KMS-11 (cell line): Measurements from ENCODE around the gene VSNL1.

ENCODE experiments used
- H2AFZ ChIP-seq: fragments of 200-600 bp; sonication (generic); 2 replicates; pipeline ENCODE4 v1.6.1; 2016; ENCODE audit warnings: antibody characterized with exemption, mixed run types, low read depth
- H3K27ac ChIP-seq: fragments of 200-600 bp; sonication (generic); 2 replicates; pipeline ENCODE4 v1.6.1; 2016; ENCODE audit warnings: mild to moderate bottlenecking, mixed run types
- H3K27me3 ChIP-seq: fragments of 200-600 bp; sonication (generic); 2 replicates; pipeline ENCODE4 v1.6.1; 2017; ENCODE audit warnings: mild to moderate bottlenecking, low read depth, mixed run types, moderate library complexity; ENCODE audit not compliant: insufficient read depth
- H3K36me3 ChIP-seq: fragments of 200-600 bp; sonication (generic); 2 replicates; pipeline ENCODE4 v1.6.1; 2017; ENCODE audit warnings: mild to moderate bottlenecking, mixed run types; ENCODE audit not compliant: insufficient read depth
- H3K4me1 ChIP-seq: fragments of 200-600 bp; sonication (generic); 2 replicates; pipeline ENCODE4 v1.6.1; 2016; ENCODE audit warnings: mild to moderate bottlenecking, low read depth, mixed run types; ENCODE audit not compliant: poor library complexity, severe bottlenecking
- H3K4me2 ChIP-seq: fragments of 200-600 bp; sonication (generic); 2 replicates; pipeline ENCODE4 v1.7.0; 2016; ENCODE audit warnings: mild to moderate bottlenecking, mixed run types
- H3K4me3 ChIP-seq: fragments of 200-600 bp; sonication (generic); IDR thresholded peaks from 2 replicates; pipeline ENCODE4 v1.6.1; 2017; ENCODE audit warnings: low read depth, low read length, mixed read lengths; ENCODE audit not compliant: insufficient read depth
- H3K79me2 ChIP-seq: fragments of 200-600 bp; sonication (generic); 2 replicates; pipeline ENCODE4 v1.6.1; 2016; ENCODE audit warnings: low read depth, mixed run types; ENCODE audit not compliant: insufficient read depth
- H3K9ac ChIP-seq: fragments of 200-600 bp; sonication (generic); 2 replicates; pipeline ENCODE4 v1.6.1; 2016; ENCODE audit warnings: mild to moderate bottlenecking, mixed run types
- H4K20me1 ChIP-seq: fragments of 200-600 bp; sonication (generic); 2 replicates; pipeline ENCODE4 v1.6.1; 2016; ENCODE audit warnings: mild to moderate bottlenecking, mixed run types; ENCODE audit not compliant: insufficient read depth
- TF ChIP-seq, protein P1 (sequence below): fragments of 200-600 bp; sonication (generic); conservative IDR thresholded peaks from 2 replicates; pipeline ENCODE4 v1.6.1; 2017; ENCODE audit warnings: low read depth, mild to moderate bottlenecking, antibody characterized with exemption, low read length, moderate library complexity, mixed read lengths

The VSNL1 gene

DNA sequence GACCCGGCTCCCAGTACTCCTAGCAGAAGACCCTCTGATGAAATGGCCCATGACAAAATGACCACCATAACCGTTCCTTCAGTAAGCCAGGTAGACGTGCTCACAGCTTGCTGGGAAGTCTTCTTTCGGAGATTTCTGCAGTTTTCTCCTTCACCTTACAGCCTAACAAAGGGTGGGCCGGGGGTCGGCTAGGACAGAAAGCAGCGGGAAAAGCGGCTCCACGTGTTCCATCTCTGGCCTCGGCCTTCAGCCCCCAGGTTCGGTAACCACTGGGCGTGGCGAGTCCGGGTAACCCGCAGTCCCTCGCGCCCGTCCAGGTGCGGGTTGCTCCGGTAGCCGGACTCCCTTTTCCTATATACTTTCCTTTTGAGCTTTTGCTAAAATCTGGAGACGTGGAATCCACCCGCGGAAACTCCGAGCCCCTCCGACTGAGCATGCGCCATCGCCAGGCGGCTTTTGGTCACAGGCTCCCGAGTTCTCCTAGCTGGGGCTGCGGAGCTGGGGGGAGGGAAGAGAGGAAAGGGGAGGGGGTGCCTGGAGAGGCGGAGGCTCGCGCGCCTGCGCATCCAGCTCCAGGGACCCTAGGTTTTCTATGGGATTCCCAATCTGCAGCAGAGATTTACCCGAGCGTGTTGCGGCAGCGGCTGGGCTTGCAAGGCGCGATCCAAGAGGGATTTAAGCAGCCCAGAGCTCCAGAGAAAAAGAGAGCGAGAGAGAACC is at the start of gene VSNL1:
VSNL1 (plus strand) TSS at position 604 of the 720 bp plus-strand sequence. CDS start 51,379 bp downstream, outside the sequence.
- Histone ChIP-seq H3K27me3 (no peaks in the 10 kb centered on the region), H3K9ac (no peak within 1 kb of the TSS), H3K4me2 (peak within 1 kb of the TSS; percentile 36; the same call in 1 of the 2 replicates), H2AFZ (peak within 1 kb of the TSS; percentile 52), H4K20me1 (no peaks in the 10 kb centered on the region), H3K79me2 (no peaks in the 10 kb centered on the region), H3K4me3 (no peak within 1 kb of the TSS), H3K4me1 (peaks cover 6% of the 10 kb centered on the region), H3K27ac (no peak within 1 kb of the TSS), H3K36me3 (no peaks in the 10 kb centered on the region)
- TF ChIP-seq, protein P1, sequence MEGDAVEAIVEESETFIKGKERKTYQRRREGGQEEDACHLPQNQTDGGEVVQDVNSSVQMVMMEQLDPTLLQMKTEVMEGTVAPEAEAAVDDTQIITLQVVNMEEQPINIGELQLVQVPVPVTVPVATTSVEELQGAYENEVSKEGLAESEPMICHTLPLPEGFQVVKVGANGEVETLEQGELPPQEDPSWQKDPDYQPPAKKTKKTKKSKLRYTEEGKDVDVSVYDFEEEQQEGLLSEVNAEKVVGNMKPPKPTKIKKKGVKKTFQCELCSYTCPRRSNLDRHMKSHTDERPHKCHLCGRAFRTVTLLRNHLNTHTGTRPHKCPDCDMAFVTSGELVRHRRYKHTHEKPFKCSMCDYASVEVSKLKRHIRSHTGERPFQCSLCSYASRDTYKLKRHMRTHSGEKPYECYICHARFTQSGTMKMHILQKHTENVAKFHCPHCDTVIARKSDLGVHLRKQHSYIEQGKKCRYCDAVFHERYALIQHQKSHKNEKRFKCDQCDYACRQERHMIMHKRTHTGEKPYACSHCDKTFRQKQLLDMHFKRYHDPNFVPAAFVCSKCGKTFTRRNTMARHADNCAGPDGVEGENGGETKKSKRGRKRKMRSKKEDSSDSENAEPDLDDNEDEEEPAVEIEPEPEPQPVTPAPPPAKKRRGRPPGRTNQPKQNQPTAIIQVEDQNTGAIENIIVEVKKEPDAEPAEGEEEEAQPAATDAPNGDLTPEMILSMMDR, result no peak

DNA sequence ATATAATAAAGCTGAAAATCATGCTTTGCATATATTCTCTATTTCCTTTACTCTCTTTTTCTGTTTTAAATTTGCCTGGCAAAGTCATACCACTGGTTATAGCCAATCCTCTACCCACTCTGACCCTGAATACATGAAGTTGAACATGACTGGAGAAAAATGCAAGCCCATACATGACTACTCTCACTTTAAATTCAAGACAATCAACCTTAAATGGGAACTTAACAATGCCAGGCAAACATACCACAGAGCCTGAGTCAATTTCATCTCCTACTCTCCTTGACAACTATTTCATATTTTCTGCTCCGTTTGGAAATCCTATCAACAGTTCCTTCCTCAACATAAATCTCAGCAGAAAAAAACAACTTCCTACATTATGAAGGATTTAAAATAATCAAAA is 44.9 kb upstream of the VSNL1 start:
- Histone ChIP-seq H3K27me3 (no peaks in the 10 kb centered on the region), H3K4me2 (no peak overlapping the region)

DNA sequence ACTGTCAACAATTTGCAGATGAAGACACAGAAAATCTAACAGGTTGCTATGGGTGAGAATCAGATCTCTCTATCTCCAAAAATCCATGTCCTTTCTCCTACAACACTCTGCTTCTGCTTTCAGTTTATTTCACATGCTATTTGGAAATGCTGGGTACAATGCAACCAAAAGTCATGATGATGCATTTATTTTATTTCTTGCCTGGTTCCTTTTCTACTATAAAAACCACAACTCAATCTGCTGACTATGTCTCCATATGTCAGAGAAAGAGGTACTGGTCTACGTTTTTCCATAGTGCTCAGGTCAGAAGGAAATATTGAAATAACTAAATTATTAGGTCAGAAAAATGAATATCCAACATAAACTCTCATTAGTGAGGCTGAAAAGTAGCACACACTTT is 42.8 kb upstream of the VSNL1 start:
- Histone ChIP-seq H3K27ac (no peak overlapping the region), H4K20me1 (no peaks in the 10 kb centered on the region), H3K4me2 (no peak overlapping the region), H3K36me3 (no peaks in the 10 kb centered on the region), H3K4me3 (no peak overlapping the region), H2AFZ (no peak overlapping the region), H3K9ac (no peak overlapping the region), H3K79me2 (no peaks in the 10 kb centered on the region), H3K4me1 (no peaks in the 10 kb centered on the region), H3K27me3 (no peaks in the 10 kb centered on the region)
- TF ChIP-seq, protein P1, result no peak

More for the DNA sequence above, 44.9 kb upstream of the VSNL1 start:
- Histone ChIP-seq H4K20me1 (no peaks in the 10 kb centered on the region), H3K4me3 (no peak overlapping the region), H3K79me2 (no peaks in the 10 kb centered on the region), H3K9ac (no peak overlapping the region), H3K27ac (no peak overlapping the region), H3K36me3 (no peaks in the 10 kb centered on the region), H3K4me1 (no peaks in the 10 kb centered on the region), H2AFZ (no peak overlapping the region)
- TF ChIP-seq, protein P1, result no peak

DNA sequence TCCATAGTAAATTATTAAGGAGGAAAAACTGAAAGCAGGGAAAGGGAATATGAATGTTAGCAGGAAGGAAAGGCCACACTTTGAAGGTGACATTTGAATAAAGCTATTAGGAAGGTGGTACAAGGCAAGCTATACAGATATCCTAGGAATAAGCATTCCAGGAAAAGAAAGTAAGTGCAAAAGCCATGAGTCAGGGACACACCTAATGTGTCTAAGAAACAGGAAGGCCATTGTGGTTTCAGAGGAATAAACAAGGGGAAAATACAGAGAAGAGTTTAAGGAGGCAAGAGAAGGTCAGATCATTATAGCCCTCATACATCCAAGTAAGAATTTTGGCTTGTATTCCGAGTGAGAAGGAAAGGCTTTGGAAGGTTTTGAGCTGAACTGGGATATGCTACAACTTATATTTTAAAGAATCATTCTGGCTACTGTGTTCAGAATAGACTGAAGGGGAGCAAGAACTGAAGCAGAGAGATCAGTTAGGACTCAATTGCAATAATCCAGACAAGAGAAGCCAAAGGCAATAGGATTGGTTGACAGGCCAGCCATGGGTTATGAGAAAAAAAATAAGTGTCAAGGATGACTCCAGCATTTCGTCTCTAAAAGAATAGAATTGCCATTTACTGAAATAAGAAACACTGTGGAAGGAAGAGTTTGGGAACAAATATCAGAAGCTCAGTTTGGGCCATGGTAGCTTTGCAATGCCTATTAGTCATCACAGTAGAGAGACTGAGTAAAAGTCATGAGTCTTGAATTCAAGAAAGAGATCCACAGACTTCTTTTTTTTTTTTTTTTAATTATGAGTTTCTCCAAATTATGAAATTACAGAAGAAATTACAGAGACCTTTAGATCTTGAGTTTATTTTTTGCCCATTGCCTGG is 33.5 kb upstream of the VSNL1 start:
- Histone ChIP-seq H3K9ac (no peak overlapping the region), H3K79me2 (no peaks in the 10 kb centered on the region)

More for the DNA sequence above, 33.5 kb upstream of the VSNL1 start:
- Histone ChIP-seq H4K20me1 (no peaks in the 10 kb centered on the region), H3K27me3 (no peaks in the 10 kb centered on the region), H3K36me3 (no peaks in the 10 kb centered on the region), H3K4me1 (no peaks in the 10 kb centered on the region), H2AFZ (no peak overlapping the region), H3K4me2 (no peak overlapping the region), H3K27ac (no peak overlapping the region), H3K4me3 (no peak overlapping the region)
- TF ChIP-seq, protein P1, result no peak
